HK-2 (cell line): ENCODE measurements around the gene PPHLN1.
A peak's percentile ranks its signal among the peaks of the same experiment; 100 is the strongest.
"Not testable (repeated sequence)": the region's sequence is repeated elsewhere in the genome, so short reads cannot be mapped to it uniquely, and the experiment has no call there.

Source experiments
- DNase-seq: peaks from one replicate; pipeline ENCODE4 v3.0.0-alpha.2; 2018; ENCODE audit not compliant: unreplicated experiment

The PPHLN1 gene

DNA sequence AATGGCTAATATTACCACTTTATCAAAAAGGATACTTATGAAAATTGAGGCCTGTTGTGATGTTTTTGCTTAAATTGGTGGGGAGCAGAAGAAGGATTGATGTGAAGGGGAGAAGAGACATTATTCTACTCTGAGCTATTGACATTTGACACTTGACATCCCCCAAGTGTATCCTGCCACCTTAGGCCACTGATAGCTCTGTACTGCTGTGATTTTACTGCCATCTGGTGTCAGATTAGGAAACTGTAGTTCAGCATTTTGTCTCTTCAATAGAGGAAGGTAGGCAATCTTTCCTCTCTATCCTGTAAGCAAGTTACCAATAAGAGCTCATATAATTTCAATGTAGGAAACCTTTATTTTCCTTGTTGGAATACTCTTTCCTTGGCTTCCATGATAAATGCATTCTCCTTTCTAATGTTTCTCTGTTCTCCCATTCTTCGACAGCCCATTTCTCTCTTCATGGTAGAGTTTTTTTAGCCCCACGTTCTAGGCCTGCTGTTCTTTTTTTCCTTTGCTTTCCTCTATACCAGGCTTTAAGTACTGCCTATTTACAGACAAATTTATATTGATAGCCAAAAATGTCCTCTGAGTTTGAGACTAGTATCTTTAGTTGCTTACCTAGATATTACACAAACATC lies 46.3 kb downstream of the PPHLN1 start:
- no peak for DNase-seq

GRCh38 chr12:42373669-42374068 lies 47.7 kb downstream of the PPHLN1 start:
- DNase-seq: no peak

DNA sequence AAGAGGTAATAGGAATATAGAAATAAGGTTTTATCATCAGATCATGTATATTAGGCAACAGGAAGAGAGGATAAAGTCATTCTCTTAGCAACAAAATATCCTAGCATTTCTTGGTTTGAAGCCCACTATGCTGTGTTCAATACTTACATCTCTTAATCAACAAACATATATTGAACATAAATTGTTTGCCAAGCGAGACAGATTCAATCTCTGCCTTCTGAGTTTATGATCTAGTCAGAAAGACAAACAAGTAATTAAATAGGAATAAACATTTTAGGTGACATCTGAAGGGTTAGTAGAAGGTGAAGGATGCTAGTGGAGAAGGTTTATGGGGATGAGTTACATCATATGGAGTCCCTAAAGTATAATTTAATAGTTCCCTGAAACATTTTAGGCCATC lies 54.8 kb downstream of the PPHLN1 start:
- DNase-seq: no peak

DNA sequence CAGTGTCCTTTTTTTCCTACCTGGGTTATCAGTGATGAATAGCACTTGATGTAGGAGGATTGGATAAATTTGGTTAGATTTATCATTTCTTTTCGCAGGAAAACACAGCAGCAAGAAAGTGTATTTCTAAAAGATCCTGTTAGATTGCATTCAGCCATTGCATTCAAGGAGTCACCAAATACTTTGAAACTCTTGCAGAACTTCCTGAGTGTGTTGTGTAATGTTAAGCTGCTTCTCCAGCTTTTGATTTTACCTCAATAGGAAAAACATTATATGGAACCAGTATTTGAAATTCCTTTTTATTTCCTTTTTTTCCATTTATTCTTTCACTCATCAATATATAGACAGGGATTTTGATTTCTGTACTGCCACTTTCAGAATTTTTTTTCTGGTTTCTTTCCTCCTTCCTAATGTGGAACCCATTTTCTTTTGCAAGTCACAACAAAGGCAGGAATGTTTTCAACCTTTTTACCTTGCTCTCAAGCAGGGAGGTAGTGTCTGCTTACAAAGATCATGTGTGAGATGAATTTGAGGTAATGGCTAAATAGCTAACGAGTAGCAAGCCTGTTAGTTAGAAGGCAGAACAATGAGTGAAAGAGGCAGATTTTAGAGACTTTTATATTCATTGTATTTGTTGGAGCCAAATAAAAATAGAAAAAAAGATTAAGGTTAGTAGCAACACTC lies 56.2 kb downstream of the PPHLN1 start:
- no peak for DNase-seq

- DNase-seq: no peak
Observed at GRCh38 chr12:42385326-42385841, 59.4 kb downstream of the PPHLN1 start.

GRCh38 chr12:42386308-42386707 lies 60.3 kb downstream of the PPHLN1 start:
- no peak for DNase-seq

DNA sequence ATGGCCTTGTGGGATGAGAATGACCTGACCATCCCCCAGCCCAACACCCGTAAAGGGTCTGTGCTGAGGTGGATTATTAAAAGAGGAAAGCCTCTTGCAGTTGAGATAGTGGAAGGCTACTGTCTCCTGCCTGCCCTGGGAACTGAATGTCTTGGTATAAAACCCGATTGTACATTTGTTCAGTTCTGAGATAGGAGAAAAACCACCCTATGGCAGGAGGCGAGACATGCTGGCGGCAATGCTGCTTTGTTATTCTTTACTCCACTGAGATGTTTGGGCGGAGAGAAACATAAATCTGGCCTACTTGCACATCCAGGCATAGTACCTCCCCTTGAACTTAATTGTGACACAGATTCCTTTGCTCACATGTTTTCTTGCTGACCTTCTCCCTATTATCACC lies 62.1 kb downstream of the PPHLN1 start:
- not testable (repeated sequence) for DNase-seq

DNA sequence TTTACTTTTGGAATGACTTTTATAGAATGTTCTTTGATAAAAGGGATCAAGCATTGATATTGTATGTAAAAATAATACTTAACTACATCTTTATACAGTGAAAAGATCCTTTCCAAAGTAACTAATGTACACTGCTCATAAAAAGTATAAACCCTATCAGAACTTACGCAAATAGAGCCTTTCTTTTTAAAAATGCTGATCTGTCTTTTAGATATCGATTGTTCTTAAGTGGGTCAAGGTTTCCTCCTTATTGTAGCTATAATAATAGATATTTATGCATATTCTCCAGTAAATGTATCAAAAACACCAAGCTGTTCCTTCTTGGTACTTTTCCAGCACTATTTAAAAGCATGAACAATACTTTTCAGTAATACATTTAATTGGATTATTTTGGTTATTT lies 68.5 kb downstream of the PPHLN1 start:
- no peak for DNase-seq

DNA sequence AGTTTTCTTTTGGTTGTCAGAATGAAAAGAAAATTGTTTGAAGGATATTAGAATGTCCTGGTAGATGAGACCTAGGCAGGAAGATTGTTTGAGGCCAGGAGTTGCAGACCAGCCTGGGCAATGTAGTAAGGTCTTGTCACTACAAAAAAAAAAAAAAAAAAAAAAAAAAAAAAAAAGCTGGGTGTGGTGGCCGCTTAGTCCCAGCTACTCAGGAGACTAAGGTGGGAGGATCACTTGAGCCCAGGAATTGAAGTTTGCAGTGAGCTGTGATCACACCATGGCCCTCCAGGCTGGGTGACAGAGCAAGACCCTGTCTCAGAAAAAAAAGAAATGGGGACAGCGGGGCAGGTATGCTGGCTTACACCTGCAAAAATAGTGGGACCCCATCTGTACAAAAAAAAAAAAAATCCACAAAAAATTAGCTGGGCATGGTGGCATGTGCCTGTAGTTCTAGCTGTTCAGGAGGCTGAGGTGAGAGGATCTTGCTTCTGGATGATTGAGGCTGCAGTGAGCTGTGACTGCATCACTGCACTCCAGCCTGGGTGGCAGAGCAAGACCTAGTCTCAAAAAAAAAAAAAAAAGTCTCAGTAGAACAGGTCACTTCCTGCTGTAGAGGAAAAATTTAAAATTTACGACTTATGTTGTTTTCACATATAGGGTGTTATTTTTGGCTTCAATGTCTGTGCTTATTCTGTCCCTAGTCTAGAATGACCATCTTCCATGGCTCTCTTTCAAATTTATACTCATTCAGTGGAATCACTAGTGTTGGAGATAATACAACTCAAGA lies 70.7 kb downstream of the PPHLN1 start:
- DNase-seq: no peak

DNA sequence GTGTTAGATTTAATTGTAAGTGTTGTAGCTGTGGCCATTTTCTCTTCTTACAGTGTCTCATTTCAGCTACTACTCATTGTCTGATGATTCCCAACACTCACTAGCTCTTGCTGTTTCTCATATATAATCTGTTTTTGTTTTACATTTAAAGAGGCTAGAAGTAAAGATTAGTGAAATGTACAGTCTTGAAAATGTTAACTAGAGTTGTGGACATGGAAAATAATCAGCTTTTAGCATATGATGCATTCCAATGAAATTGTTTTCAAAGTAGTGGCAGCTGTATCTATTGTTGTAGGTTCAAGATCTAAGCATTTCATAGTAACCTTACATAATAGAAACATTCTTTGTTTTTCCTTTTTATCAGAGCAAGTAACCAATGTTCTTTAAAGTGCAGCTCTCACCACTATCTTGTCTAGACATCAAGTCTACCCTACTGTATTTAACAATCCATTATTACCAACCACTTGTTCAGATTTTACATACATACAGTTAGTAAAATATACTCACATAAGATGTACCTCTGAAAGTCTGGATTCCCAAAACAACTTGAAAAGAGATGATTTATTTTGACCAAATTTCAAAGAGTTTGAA lies 76.9 kb downstream of the PPHLN1 start:
- DNase-seq: no peak

GRCh38 chr12:42407306-42407705 lies 81.3 kb downstream of the PPHLN1 start:
- no peak for DNase-seq

DNA sequence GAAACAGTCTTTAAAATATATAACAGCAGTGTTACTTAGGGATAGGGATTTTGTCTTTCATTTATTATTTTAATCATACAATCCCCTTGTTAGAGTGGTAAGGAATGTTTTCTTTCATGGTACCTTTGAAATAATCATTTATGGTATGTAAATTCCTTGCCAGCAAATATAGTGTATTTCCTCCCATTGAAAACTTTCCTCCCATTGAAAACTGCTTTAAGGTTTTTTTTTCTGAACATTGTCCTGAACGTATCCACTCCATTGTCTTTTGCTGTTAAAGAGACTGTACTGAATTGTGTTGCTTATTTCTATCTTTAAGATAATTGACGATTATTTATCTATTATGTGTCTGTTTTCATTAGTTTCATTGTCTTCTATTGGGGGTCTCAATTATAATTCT lies 83.5 kb downstream of the PPHLN1 start:
- DNase-seq: no peak

DNA sequence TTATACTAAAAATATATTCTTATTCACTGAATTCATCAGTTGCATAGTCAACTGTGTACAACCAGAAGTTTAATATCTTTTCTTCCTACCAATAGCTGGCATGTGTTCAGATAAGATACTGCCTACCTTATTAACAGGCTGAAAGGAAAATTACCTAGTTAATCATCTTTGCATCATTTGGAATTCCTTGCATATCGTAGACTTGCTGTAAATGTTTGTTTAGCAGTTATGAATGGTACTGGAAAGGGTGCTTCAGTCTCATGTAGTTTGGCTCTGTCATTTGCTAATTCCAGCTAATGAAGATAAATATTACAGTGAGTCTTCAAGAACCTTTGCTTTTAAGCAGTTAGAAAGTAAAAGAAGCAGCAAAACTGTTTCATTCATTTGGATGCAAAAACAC lies 84.4 kb downstream of the PPHLN1 start:
- DNase-seq: no peak

DNA sequence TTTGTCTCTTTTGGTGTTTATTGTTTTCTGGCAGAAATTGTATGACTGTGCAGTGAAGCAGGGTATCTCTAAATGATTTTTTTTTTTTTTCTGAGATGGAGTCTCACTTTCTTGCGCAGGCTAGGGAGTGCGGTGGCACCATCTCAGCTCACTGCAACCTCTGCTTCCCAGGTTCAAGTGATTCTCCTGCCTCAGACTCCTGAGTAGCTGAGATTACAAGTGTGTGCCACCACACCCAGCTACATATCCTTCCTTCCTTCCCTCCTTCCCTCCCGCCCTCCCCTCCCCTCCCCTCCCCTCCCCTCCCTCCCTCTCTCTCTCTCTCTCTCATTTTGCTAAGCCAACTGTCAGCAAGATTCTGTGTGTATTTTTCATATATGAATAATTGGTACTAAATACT lies 94.4 kb downstream of the PPHLN1 start:
- DNase-seq: no peak

- DNase-seq: no peak
Observed at GRCh38 chr12:42421844-42422779, 96.1 kb downstream of the PPHLN1 start.

- DNase-seq: no peak
Observed at GRCh38 chr12:42422785-42423184, 96.8 kb downstream of the PPHLN1 start.

DNA sequence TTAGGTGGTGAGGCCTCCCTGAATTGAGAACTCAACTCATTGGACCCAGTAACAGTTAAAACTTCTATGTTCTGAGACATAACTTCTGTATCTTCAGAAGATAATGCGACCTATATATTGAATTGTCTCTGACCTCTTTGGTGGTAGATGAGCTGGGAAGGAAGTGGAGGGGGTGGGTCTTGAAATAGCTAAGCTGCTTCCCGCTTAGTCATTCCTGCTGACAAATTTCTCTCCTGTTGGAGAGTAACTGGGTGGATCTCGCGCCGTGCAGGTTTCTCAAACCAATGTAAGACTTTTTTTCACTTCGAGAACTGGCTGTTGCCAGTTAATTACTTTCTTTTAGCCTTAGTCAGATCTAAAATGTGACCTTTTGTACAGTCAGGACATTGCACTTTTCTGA lies 100.8 kb downstream of the PPHLN1 start:
- DNase-seq: peak; percentile 64

DNA sequence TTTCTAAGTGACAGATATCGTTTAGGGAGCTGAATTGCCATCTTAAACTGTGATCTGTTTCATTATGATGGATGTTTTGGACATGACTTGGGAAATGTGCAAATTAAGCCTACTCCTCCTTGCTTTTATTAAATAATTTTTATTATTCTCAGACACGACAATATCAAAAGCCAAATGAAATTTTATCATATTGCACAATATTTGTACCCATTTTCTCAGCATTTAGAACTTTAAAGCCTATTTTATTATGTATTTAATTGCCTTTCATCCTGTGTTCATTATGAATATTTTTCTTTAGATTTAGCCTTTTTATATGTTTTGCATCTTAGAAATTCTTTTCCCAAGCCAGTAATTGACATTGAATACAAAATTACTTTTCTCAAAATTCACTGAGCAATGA lies 102.9 kb downstream of the PPHLN1 start:
- no peak for DNase-seq

DNA sequence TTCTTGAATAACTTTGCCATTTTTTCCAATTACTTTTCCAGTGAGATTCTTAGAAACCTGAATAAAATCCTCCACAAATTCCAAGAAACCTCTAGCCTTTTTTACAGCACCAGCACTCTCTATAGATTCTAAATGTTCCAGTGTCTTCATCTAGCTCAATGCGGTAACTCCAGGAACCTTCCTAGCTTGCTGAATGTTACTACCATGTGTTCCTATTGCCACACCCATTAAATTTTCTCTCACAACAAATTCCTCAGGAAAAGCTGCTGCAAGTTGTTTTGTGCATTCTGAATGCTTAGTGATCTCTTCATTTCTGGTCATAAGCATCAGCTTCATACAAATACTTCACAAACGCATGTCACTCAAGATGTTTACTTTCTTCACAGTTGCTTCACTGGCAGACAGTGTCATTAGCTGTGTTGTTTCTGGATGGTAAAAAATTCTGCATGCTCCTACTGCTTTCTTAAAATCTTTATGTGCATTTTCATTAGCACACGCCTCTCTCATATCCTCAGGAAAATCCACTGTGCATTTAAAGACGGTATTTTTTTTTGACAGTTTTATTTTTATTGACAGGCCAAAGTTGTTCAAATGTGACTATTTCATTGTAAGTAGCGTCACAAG lies 106.7 kb downstream of the PPHLN1 start:
- no peak for DNase-seq

DNA sequence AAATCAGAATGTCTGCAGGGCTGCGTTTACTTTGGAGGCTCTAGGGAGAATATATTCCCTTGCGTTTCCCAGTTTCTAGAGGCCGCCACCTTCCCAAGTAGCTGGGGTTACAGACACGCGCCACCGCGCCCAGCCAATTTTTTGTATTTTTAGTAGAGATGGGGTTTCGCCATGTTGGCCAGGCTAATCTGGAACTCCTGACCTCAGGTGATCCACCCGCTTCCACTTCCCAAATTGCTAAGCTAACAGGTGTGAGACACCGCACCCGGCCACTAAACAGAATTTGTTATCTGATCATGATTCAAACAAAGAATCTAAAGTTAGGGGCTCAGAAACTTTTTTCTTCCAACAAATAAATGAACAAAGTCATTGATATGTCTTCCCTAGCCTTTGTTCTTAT lies 114.6 kb downstream of the PPHLN1 start:
- no peak for DNase-seq

- no peak for DNase-seq
Observed at GRCh38 chr12:42442311-42442759, 116.4 kb downstream of the PPHLN1 start.
